ENCODE measurements around the gene CDH26. TPM values are rescaled to one million over a fixed set of nuclear protein-coding genes. Genes with fewer than 3 reads are reported as not detected.

Gene CDH26
- total RNA-seq, 1 donor from 2014 or later = 0.47 TPM

GRCh38 chr20:59936409-59936808 lies 21.8 kb upstream of the CDH26 start:
- Mint-ChIP-seq H3K9me3 (no peaks in the 10 kb centered on the region), H3K27me3 (no peaks in the 10 kb centered on the region), H3K4me1 (peaks cover 26% of the 10 kb centered on the region), H3K36me3 (ENCODE audit: low read depth) (peaks cover 8% of the 10 kb centered on the region), H3K27ac (no peak overlapping the region), H3K4me3 (no peak overlapping the region)
- no peak for DNase-seq
- intact Hi-C loops (cut with micrococcal nuclease) = loop anchor here (10.0 kb wide), 1 partner anchor 772 kb away; the partner anchor contains the start of gene ZNF831

GRCh38 chr20:59937150-59937549 lies 21.1 kb upstream of the CDH26 start:
- Mint-ChIP-seq H3K27me3 (no peaks in the 10 kb centered on the region), H3K4me3 (no peak overlapping the region), H3K27ac (no peak overlapping the region), H3K9me3 (no peaks in the 10 kb centered on the region), H3K36me3 (ENCODE audit: low read depth) (peaks cover 10% of the 10 kb centered on the region), H3K4me1 (peaks cover 29% of the 10 kb centered on the region)
- DNase-seq = no peak
- intact Hi-C loops (cut with micrococcal nuclease) = loop anchor here (10.0 kb wide), 1 partner anchor 772 kb away; the partner anchor contains the start of gene ZNF831

- Mint-ChIP-seq H3K27me3 (no peaks in the 10 kb centered on the region), H3K9me3 (no peaks in the 10 kb centered on the region), H3K27ac (no peak overlapping the region), H3K36me3 (ENCODE audit: low read depth) (peaks cover 10% of the 10 kb centered on the region), H3K4me1 (peaks cover 31% of the 10 kb centered on the region), H3K4me3 (peak overlapping the region; percentile 86)
- intact Hi-C loops (cut with micrococcal nuclease) = loop anchor here (10.0 kb wide), 1 partner anchor 773 kb away; the partner anchor contains the start of gene ZNF831
- DNase-seq = no peak
These were observed 20.0 kb upstream of the CDH26 start for GRCh38 chr20:59938221-59938620.

GRCh38 chr20:59938696-59939051 lies 19.5 kb upstream of the CDH26 start:
- Mint-ChIP-seq H3K27me3 (no peaks in the 10 kb centered on the region), H3K27ac (peak overlapping the region; percentile 73), H3K36me3 (ENCODE audit: low read depth) (peaks cover 10% of the 10 kb centered on the region), H3K9me3 (no peaks in the 10 kb centered on the region), H3K4me3 (peak overlapping the region; percentile 86), H3K4me1 (peaks cover 31% of the 10 kb centered on the region)
- no peak for DNase-seq
- intact Hi-C loops (cut with micrococcal nuclease) = loop anchor here (10.0 kb wide), 1 partner anchor 774 kb away; the partner anchor contains the start of gene ZNF831

GRCh38 chr20:59939052-59939878 lies 19.0 kb upstream of the CDH26 start:
- intact Hi-C loops (cut with micrococcal nuclease) = loop anchor here (10.0 kb wide), 1 partner anchor 774 kb away; the partner anchor contains the start of gene ZNF831
- no peak for DNase-seq
- Mint-ChIP-seq H3K36me3 (ENCODE audit: low read depth) (peaks cover 14% of the 10 kb centered on the region), H3K4me3 (peak overlapping the region; percentile 99), H3K27me3 (no peaks in the 10 kb centered on the region), H3K27ac (no peak overlapping the region), H3K4me1 (peaks cover 31% of the 10 kb centered on the region), H3K9me3 (no peaks in the 10 kb centered on the region)

- Mint-ChIP-seq H3K4me3 (peak overlapping the region; percentile 99), H3K36me3 (ENCODE audit: low read depth) (peaks cover 20% of the 10 kb centered on the region), H3K27ac (peak overlapping the region; percentile 99), H3K27me3 (no peaks in the 10 kb centered on the region), H3K9me3 (no peaks in the 10 kb centered on the region), H3K4me1 (peaks cover 31% of the 10 kb centered on the region)
- intact Hi-C loops (cut with micrococcal nuclease) = loop anchor here (1.0 to 10.0 kb wide), 3 partner anchors 9 to 775 kb away; partner anchors contain the start of gene ZNF831
- no peak for DNase-seq
These were observed 18.4 kb upstream of the CDH26 start for GRCh38 chr20:59939879-59940128.

GRCh38 chr20:59940129-59940955 lies 17.9 kb upstream of the CDH26 start, which contains the start of the genes FAM217B and PPP1R3D:
Gene FAM217B (plus strand): TSS chr20:59940389. CDS start chr20:59943944, 3,555 bp downstream.
Gene PPP1R3D (minus strand): TSS chr20:59940305. CDS start chr20:59939931, 374 bp downstream.
- peak; percentile 98 for DNase-seq
- intact Hi-C loops (cut with micrococcal nuclease) = loop anchor here (1.0 to 2.0 kb wide), 2 partner anchors 9 to 114 kb away; no protein-coding TSS in a partner anchor
- H3K4me1 Mint-ChIP-seq = peaks cover 31% of the 10 kb centered on the region
- peak within 1 kb of the TSS; percentile 99 for H3K4me3 Mint-ChIP-seq
- H3K36me3 Mint-ChIP-seq (ENCODE audit: low read depth) = peaks cover 20% of the 10 kb centered on the region
- peak within 1 kb of the TSS; percentile 99 for H3K27ac Mint-ChIP-seq
- H3K9me3 Mint-ChIP-seq = no peaks in the 10 kb centered on the region
- no peaks in the 10 kb centered on the region for H3K27me3 Mint-ChIP-seq

- Mint-ChIP-seq H3K4me1 (peaks cover 34% of the 10 kb centered on the region), H3K27me3 (no peaks in the 10 kb centered on the region), H3K9me3 (no peaks in the 10 kb centered on the region), H3K36me3 (ENCODE audit: low read depth) (peaks cover 24% of the 10 kb centered on the region), H3K27ac (peak overlapping the region; percentile 99), H3K4me3 (peak overlapping the region; percentile 99)
- DNase-seq = no peak
- intact Hi-C loops (cut with micrococcal nuclease) = loop anchor here (1.0 to 2.0 kb wide), 2 partner anchors 10 to 114 kb away; no protein-coding TSS in a partner anchor
These were observed 17.3 kb upstream of the CDH26 start for GRCh38 chr20:59940956-59941294.

GRCh38 chr20:59942245-59942644 lies 16.0 kb upstream of the CDH26 start:
- H3K27ac Mint-ChIP-seq = no peak overlapping the region
- peaks cover 25% of the 10 kb centered on the region for H3K36me3 Mint-ChIP-seq (ENCODE audit: low read depth)
- peaks cover 31% of the 10 kb centered on the region for H3K4me1 Mint-ChIP-seq
- H3K27me3 Mint-ChIP-seq = no peaks in the 10 kb centered on the region
- DNase-seq = no peak
- intact Hi-C loops (cut with micrococcal nuclease) = no loop called here
- H3K4me3 Mint-ChIP-seq = no peak overlapping the region
- H3K9me3 Mint-ChIP-seq = no peaks in the 10 kb centered on the region

- Mint-ChIP-seq H3K27ac (no peak overlapping the region), H3K9me3 (no peaks in the 10 kb centered on the region), H3K27me3 (no peaks in the 10 kb centered on the region), H3K4me3 (no peak overlapping the region), H3K36me3 (ENCODE audit: low read depth) (peaks cover 18% of the 10 kb centered on the region), H3K4me1 (peaks cover 28% of the 10 kb centered on the region)
- DNase-seq = no peak
- intact Hi-C loops (cut with micrococcal nuclease) = loop anchor here (5.0 kb wide), 1 partner anchor 318 kb away; no protein-coding TSS in a partner anchor
These were observed 13.5 kb upstream of the CDH26 start for GRCh38 chr20:59944726-59945125.

GRCh38 chr20:59945175-59945574 lies 13.0 kb upstream of the CDH26 start:
- Mint-ChIP-seq H3K27ac (no peak overlapping the region), H3K27me3 (no peaks in the 10 kb centered on the region), H3K4me3 (no peak overlapping the region), H3K36me3 (ENCODE audit: low read depth) (peaks cover 18% of the 10 kb centered on the region), H3K9me3 (no peaks in the 10 kb centered on the region), H3K4me1 (peaks cover 28% of the 10 kb centered on the region)
- no peak for DNase-seq
- intact Hi-C loops (cut with micrococcal nuclease) = loop anchor here (5.0 kb wide), 1 partner anchor 317 kb away; no protein-coding TSS in a partner anchor

GRCh38 chr20:59945731-59946130 lies 12.5 kb upstream of the CDH26 start:
- H3K27ac Mint-ChIP-seq = no peak overlapping the region

GRCh38 chr20:59947376-59947775 lies 10.8 kb upstream of the CDH26 start:
- DNase-seq = no peak
- Mint-ChIP-seq H3K9me3 (no peaks in the 10 kb centered on the region), H3K4me1 (peaks cover 16% of the 10 kb centered on the region), H3K36me3 (ENCODE audit: low read depth) (peaks cover 16% of the 10 kb centered on the region), H3K27ac (no peak overlapping the region), H3K4me3 (no peak overlapping the region), H3K27me3 (no peaks in the 10 kb centered on the region)
- intact Hi-C loops (cut with micrococcal nuclease) = loop anchor here (5.0 kb wide), 1 partner anchor 315 kb away; no protein-coding TSS in a partner anchor

More at GRCh38 chr20:59945731-59946130, 12.5 kb upstream of the CDH26 start:
- Mint-ChIP-seq H3K4me3 (no peak overlapping the region), H3K27me3 (no peaks in the 10 kb centered on the region), H3K4me1 (peaks cover 28% of the 10 kb centered on the region), H3K9me3 (no peaks in the 10 kb centered on the region), H3K36me3 (ENCODE audit: low read depth) (peaks cover 18% of the 10 kb centered on the region)
- intact Hi-C loops (cut with micrococcal nuclease) = loop anchor here (5.0 kb wide), 1 partner anchor 317 kb away; no protein-coding TSS in a partner anchor
- DNase-seq = no peak
